HG02938 (cell line): ENCODE data around the gene IGFLR1.

Source experiments
- ATAC-seq: cut with Tn5 transposase; IDR thresholded peaks from one replicate; pipeline ENCODE4 v1.9.1; 2021; ENCODE audit warnings: mild to moderate bottlenecking, moderate library complexity; ENCODE audit not compliant: unreplicated experiment

The IGFLR1 gene, protein sequence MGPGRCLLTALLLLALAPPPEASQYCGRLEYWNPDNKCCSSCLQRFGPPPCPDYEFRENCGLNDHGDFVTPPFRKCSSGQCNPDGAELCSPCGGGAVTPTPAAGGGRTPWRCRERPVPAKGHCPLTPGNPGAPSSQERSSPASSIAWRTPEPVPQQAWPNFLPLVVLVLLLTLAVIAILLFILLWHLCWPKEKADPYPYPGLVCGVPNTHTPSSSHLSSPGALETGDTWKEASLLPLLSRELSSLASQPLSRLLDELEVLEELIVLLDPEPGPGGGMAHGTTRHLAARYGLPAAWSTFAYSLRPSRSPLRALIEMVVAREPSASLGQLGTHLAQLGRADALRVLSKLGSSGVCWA

DNA sequence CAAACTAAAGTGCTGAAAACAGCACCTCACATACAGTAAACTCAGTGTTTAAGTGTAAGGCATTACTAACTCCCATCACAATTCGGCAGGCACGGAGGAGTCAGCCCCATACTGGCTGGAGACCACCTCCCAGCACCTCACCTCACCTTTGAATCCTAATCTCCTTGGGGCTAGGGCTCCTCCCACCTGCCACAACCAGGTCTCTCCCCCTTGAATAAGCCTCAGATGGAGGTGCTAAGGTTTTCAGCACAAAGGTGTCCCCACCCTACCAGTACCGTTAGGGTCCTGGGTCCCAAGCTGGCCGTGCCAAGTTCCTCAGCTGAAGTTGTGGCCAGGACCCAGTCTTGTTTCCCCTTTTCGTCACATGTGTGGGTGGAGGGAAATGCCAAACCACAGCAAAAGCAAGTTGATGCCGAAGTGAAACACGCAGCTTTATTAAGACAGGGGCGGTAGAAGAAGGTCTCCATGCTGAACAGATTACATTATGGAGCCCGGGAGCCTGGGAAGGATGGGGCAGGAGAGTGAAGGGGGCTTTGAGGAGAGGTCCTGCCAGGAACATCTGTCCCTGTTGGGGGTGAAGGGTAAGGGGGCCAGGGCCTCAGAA lies at the start of gene IGFLR1:
TSS of gene IGFLR1 (minus strand) at position 332 of the 604 bp plus-strand sequence. CDS start 1,272 bp downstream, outside the sequence.
- ATAC-seq = no peak

DNA sequence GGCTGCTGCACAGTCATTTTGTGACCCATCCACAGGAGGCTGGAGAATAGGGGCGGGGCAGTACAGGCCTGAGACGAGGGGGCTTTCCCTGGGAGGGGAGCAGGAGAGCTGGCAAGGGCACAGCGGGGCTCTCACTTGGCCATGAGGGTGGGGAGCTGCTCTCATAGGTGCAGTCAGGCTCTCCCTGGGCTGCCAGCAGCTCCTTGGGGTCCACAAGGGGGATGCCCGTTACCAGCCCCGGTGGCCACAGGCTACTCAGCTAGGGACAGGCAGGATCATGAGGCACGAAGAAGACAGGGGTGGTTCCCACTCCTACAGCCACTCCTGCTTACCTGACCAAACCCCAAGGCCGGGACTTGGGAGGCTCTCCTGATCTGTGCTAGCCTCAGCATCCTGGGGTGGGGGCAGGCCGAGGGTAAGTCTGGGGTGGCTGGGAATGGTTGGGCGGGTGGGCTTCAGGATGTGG lies 49.6 kb upstream of the IGFLR1 start:
- no peak for ATAC-seq

DNA sequence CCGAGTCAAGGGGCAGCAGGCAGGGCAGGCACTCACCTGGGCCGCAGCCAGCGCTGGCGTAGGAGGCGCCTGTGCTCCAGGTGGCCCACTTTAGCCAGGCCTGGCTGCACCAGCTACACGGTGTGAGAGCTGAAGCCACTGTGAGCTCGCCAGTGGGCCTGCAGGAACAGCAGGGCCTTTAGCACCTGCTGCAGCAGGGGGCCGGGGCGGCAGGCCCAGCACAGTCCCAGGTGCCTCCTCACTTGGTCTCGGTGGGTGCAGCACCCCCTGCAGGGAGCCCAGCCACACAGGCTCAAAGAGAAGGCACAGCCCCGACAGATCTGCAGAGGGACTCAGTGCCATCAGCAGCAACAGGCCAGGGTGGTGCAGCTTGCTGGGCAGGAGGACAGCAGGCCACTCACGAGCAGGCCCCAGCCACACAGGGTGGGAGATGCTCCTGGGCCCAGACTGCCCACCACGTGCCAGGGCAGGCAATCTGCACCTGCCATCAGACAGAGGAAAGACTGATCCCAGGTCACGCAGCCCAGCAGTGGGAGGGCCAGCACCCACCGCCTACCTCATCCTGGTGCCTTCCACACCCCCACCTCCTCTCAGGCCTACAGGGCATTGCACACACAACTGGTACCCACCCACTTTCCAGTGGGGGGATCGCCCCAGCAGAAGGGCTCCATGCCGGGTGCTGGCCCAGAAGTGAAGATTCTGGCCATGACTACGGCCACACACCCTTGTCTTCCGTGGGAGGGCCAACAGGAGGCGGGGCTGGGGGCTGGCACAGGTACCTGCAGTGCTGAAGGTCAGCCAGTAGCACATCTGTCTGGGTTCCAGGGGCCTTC lies 48.9 kb upstream of the IGFLR1 start:
- ATAC-seq = no peak

DNA sequence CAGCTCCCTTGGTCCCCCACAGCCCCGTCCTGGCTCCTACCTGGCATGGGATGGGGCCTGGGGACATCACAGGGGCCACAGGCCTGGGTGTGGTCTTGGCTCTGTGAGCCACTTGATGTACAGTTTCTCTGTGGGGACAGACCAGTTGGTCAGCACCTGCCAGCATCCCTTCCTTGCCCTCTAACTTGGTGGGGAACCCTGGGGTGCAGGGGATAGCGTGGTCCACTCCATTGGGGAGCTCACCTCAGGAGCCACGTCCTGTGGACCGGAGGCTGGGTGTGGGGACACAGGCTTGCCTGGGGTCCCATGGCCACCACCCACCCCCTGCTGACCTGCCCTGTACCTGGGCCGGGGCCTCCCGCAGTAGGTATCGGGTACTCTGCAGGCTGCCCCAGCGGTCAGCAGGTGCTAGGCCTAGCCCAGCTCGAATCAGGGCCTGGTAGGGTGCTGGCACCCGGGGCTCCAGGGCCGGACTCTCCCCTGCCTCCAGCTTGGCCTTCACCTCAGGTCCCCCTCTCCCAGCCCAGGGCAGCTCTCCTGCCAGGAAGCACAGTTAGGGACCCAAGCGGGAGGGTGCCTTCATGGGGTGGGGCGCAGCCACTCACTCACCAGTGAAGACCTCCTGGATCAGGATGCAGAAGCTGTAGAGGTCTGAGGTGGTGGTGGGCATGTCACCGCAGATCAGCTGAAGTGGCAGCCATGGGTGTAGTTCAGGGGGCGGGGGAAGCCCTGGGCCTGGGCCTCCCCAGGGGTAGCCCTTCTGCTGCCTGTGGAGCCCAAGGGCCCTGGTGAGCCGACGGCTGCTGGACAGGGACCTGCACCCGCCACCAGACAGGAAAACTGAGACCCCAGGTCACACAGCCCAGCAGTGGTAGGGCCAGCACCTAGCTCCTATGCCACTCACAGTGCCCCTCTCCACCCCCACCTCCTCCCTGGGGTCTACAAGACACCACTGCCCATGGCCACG lies 48.0 kb upstream of the IGFLR1 start:
- ATAC-seq = no peak

DNA sequence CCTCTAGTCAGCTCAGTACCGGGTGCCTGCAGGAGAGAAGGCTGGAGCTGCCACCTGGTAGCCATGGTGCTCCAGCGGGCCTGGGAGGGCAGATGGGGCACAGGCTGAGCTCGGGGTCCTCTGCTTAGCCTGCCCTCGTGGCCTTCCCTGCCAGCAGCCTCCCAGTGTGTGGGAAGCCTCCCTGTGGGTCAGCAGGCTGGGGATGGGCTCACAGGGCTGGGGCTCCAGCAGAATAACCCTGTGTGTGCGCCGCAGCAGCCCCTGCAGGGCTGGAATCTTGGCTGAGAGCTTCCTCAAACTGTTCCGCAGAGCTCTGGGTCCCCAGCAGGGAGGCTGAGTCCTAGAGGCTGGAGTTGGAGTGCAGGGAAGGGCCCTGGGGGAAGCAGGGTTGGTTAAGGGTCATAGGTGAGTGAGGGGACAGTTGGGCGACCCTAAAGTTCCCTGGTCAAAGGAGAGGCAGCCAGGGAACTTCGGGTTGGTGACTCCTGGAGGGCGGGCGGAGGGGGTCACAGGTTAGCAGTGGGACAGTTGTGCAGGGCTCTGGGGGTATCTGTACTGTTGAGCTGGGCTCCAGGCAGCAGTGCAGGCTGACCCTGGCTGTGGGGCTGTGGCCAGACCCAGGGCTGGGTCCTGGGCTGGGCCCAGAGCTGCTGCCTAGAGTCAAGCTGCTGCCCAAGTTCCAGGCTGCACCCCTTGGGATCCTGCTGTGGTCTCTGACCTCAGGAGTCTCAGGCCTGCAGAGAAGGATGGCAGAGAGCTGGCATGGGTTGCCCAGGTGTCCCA lies 47.1 kb upstream of the IGFLR1 start:
- no peak for ATAC-seq

DNA sequence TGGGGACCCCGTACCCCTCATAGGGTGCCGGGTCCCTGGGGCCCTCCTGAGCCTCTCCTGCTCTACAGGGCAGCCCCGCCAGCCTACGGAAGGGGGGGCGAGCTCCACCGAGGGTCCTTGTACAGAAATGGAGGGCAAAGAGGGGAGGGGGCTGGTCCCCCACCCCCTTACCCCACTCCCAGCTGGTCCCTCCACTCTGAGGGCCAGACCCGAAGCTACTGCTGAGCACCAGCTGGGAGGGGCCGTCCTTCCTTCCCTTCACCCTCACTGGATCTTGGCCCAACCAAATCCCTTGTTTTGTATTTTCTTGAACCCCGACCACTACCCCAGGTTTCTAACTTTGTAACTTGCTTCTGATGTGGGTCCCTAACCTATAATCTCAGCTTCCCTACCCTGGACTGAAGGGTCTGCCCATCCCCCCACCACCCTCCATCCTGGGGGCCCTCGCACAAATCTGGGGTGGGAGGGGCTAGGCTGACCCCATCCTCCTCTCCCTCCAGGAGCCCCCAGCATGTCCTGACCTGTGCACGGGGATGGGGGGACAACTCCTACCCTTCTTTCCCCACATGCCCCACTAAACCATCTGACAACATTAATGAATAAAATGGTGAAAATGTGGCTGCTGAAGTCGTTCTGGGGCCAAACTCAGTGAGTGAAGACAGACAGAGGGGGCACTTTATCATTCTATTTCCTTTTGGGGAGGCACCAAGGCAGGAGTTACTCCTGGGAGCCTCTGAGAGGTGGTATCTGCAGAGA lies 46.1 kb upstream of the IGFLR1 start:
- no peak for ATAC-seq

DNA sequence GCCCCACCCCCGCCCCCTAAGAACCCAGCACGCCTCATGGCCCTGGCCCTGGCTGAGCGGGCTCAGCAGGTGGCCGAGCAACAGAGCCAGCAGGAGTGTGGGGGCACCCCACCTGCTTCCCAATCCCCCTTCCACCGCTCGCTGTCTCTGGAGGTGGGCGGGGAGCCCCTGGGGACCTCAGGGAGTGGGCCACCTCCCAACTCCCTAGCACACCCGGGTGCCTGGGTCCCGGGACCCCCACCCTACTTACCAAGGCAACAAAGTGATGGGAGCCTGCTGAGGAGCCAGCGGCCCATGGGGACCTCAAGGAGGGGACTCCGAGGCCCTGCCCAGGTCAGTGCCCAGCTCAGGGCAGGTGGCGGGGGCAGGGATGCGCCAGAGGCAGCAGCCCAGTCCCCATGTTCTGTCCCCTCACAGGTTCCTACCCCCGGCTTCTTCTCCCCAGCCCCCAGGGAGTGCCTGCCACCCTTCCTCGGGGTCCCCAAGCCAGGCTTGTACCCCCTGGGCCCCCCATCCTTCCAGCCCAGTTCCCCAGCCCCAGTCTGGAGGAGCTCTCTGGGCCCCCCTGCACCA lies 45.1 kb upstream of the IGFLR1 start:
- no peak for ATAC-seq

DNA sequence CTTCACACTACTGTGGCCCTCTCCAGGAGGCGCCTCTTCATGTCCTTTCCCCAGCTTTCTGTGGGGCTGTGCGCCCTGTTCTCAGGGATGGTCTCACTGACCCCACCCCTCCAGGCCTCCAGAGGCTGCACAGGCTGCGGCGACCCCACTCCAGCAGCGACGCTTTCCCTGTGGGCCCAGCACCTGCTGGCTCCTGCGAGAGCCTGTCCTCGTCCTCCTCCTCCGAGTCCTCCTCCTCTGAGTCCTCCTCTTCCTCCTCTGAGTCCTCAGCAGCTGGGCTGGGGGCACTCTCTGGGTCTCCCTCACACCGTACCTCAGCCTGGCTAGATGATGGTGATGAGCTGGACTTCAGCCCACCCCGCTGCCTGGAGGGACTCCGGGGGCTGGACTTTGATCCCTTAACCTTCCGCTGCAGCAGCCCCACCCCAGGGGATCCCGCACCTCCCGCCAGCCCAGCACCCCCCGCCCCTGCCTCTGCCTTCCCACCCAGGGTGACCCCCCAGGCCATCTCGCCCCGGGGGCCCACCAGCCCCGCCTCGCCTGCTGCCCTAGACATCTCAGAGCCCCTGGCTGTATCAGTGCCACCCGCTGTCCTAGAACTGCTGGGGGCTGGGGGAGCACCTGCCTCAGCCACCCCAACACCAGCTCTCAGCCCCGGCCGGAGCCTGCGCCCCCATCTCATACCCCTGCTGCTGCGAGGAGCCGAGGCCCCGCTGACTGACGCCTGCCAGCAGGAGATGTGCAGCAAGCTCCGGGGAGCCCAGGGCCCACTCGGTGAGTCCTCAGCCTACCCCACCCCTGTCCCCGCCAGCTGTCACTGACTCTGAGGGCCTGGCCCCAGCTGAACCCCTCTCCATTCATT lies 44.3 kb upstream of the IGFLR1 start:
- no peak for ATAC-seq

DNA sequence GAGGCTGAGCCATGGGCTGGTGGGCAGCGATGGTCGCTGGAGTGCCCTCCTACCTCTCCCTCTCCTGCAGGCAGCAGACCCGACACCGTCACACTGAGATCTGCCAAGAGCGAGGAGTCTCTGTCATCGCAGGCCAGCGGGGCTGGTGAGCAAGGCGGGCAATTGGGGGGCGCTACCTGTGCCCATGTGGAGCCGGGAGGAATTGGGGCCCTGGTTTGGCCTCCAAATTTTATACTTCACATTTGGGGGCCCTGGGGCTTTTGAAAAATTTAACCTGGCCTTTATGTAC lies 43.0 kb upstream of the IGFLR1 start:
- no peak for ATAC-seq

DNA sequence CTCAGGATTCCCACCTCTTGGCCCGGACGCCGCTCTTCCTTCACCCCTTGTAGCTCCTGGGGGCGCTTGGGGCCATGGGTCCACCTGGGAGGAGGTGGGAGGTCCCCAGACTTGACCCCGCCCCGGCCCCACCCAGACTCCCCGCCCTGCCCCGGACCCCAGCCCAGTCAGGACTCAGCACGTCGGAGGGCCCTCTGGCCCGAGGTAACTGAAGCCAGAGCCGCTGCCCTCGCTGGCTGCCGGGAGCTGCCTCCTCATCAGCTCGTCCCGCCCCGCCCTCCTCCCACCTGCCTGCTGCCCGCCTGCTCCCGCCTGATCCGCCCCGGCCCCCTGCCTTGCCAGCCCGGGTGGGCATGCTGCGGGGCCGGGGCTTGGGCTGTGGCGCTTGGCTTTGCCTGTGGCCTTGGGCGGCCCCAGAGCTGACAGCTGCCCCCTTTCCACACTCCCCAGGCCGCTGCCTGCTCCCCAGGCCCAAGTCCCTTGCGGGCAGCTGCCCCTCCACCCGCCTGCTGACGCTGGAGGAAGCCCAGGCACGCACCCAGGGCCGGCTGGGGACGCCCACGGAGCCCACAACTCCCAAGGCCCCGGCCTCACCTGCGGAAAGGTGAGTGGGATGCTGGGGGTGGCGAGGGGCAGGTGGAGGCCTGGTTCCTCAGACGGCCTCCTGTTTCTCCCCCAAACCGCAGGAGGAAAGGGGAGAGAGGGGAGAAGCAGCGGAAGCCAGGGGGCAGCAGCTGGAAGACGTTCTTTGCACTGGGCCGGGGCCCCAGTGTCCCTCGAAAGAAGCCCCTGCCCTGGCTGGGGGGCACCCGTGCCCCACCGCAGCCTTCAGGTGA lies 42.5 kb upstream of the IGFLR1 start:
- ATAC-seq = no peak

DNA sequence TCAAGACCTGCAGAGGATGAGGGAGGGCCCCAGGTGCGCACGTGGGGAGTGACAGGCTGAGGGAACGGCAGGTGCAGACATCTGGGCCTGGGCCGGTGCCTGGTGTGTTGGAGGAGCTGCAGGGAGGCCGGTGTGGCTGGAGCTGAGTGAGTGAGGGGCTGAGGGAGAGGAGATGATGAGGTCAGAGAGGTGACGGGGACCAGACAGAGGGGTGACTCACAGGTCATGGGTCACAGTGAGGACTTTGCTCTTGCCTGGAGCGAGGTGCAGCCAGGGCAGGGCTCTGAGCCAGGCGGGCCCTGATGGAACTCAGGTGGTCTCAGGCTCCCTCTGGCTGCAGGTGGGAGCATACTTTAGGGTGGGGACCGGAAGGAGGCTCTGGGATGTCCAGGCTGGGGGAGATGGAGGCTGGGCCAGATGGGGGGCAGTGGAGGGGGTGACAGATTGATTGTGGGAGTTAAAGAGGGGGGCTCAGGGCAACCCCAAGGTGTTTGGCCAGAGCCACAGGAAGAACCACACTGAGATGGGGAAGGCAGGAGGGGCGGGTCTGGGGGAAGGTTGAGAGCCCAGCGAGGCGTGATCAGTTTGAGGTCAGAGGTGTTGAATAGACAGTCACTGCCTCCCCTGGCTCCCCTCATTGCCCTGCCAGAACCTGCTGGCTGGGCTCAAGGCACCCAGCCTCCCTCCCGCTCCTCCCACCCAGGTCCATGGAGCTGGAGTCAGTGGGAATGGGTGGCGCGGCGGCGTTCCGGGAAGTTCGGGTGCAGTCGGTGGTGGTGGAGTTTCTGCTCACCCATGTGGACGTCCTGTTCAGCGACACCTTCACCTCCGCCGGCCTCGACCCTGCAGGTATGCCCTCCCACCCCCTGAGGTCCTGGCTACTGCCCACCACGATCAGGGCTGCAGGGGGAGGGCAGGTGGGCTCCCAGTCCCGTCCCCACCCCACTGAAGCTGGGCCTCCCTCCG lies 41.5 kb upstream of the IGFLR1 start:
- ATAC-seq = no peak

DNA sequence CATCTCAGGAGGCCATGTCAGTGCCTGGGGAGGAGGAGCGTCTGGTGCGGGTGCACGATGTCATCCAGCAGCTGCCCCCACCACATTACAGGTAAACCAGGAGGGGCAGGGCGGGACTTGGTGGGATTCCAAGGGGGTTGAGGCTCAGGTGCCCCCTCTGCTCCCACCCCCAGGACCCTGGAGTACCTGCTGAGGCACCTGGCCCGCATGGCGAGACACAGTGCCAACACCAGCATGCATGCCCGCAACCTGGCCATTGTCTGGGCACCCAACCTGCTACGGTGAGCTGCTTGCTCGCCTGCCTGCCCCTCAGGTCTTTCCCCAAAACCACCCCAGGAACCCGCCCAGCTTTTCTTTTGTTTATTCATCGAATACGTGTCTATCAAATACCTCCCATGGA lies 40.3 kb upstream of the IGFLR1 start:
- no peak for ATAC-seq

DNA sequence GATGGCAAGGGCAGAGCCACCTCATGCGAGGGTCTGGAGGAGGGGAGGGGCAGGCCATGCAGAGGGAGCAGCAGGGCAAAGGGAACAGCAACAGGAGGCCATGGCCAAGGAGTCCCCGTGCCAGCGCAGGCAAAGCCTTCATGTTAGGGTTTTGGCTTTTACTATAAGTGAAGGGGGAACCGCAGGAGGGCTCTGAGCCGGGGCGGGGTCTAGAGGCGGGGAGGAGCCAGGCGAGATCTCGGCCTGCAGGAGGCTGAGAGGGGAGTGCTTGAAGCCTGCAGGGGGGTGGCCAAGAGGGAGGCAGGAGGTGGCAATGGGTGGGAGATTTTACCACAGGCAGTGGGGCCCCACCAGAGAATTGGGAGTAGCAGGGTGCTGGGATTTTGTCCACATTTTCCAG lies 39.4 kb upstream of the IGFLR1 start:
- no peak for ATAC-seq

DNA sequence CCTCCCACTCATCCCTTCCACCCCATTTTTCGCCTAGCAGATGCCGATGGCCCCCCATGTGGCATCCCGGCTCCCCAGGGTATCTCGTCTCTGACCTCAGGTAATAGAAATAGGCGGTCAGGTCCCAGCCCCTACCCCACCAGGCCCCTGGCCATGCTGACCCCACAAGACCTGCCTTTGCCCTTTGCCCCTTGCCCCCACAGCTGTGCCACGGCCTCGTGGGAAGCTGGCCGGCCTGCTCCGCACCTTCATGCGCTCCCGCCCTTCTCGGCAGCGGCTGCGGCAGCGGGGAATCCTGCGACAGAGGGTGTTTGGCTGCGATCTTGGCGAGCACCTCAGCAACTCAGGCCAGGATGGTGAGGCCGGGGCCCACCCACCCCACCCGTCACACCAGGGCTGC lies 38.5 kb upstream of the IGFLR1 start:
- ATAC-seq = no peak

DNA sequence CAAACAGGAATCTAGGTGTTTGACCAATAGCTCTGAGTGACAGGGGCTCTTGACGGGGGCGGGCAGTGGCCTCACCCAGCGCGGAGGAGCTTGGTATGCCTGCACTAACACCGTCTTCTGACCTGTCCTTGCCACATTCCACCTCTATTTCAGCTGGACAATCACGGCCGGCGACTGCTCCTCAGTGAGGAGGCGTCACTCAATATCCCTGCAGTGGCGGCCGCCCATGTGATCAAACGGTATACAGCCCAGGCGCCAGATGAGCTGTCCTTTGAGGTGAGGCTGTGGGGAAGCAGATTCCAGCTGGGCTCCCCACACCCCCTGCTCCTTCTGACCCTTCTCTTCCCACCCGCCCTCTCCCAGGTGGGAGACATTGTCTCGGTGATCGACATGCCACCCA lies 37.8 kb upstream of the IGFLR1 start:
- ATAC-seq = no peak

DNA sequence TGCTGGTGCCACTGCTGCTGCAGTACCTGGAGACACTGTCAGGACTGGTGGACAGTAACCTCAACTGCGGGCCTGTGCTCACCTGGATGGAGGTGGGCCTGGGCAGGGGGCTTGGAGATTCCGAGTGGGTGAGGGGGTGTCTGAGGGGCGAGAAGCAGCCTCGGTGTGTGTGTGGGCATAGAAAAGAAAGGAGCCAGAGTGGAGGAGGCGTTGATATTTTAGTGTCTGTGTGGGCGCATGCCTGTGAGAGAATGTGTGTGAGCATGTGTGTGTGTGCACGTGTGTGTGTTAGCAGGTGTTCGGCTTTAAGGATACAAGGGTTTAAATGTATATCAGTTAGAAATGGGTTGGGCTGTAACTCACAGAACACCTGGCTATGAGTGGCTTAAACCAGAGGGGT lies 36.8 kb upstream of the IGFLR1 start:
- ATAC-seq = no peak
